Stimulated activated naive CD8-positive, alpha-beta T cell treated with anti-CD3 and anti-CD28 coated beads, Interleukin-15, amount 100 ng/mL, for 72 hours (primary cell): Measurements from ENCODE around the gene RAE1.

Experiments used
- ATAC-seq: fragments of 150-1000 bp; cut with Tn5 transposase; 2 replicates; pipeline ENCODE4 v1.10.0; 2021; ENCODE audit warnings: mild to moderate bottlenecking, moderate library complexity
- DNase-seq, 2 donors: peaks; one replicate each; pipeline ENCODE4 v3.0.0; 2021 to 2022
- H3K27ac Mint-ChIP-seq, 2 donors: one replicate each; pipeline ENCODE4 v1.8.0; 2022; ENCODE audit warnings: mild to moderate bottlenecking in 2 of 2, mixed read lengths in 2 of 2, moderate library complexity in 2 of 2
- H3K27me3 Mint-ChIP-seq: one replicate; pipeline ENCODE4 v1.8.0; 2022; ENCODE audit warnings: mixed read lengths
- H3K4me1 Mint-ChIP-seq: one replicate; pipeline ENCODE4 v1.8.0; 2022; ENCODE audit warnings: mild to moderate bottlenecking, mixed read lengths
- H3K4me3 Mint-ChIP-seq, 2 donors: one replicate each; pipeline ENCODE4 v1.8.0; 2022; ENCODE audit warnings: mild to moderate bottlenecking in 2 of 2, mixed read lengths in 2 of 2, moderate library complexity in 1 of 2
- H3K9me3 Mint-ChIP-seq, 2 donors: one replicate each; pipeline ENCODE4 v1.8.0; 2022; ENCODE audit warnings: mixed read lengths in 2 of 2

Gene RAE1

DNA sequence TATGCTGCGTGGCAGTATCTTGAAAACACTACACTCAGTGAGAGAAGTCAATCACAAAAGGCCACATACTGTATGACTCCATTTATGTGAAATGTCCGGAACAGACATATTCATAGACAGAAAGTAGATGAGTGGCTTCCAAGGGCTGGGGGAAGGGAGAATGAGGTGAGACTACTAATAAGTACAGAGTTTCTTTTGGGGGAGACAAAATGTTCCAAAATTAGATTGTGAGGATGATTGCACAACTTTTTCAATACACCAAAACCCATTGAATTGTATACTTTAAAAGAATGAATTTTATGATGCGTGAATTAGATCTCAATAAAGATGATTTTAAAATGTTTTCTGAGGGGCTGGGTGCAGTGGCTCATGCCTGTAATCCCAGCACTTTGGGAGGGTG, 30.7 kb upstream of the RAE1 start:
- peaks cover 36% of the 10 kb centered on the region for H3K27me3 Mint-ChIP-seq
- H3K4me3 Mint-ChIP-seq: no peak overlapping the region
- no peaks in the 10 kb centered on the region for H3K4me1 Mint-ChIP-seq
- no peaks in the 10 kb centered on the region for H3K9me3 Mint-ChIP-seq
- no peak for DNase-seq
- no peak overlapping the region for H3K27ac Mint-ChIP-seq
- ATAC-seq: no peak

- H3K4me1 Mint-ChIP-seq: no peaks in the 10 kb centered on the region
- H3K4me3 Mint-ChIP-seq: no peak overlapping the region
- no peaks in the 10 kb centered on the region for H3K9me3 Mint-ChIP-seq
- H3K27me3 Mint-ChIP-seq: peaks cover 38% of the 10 kb centered on the region
- H3K27ac Mint-ChIP-seq: no peak overlapping the region
- ATAC-seq (no peak), DNase-seq (no peak)
Observed at GRCh38 chr20:57321142-57321541, 29.9 kb upstream of the RAE1 start.

DNA sequence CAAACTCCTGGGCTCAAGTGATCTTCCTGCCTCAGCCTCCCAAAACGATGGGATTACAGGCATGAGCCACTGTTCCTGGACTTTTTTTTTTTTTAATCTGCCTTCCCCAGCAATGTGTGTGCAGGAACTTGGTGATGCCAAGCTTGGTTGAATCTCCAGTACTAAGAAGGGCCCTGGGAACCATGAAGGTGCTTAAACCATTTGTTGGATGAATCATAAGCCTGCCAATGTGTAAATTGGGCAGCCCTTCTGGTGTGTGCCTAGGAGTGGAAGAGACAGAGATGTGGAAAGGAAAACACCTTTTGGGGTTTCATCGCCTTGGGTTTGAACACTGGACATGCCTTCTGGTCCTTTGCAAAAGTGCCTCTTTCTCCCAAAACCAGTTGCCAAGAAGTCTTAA, 28.6 kb upstream of the RAE1 start:
- DNase-seq (no peak), ATAC-seq (no peak)
- H3K4me1 Mint-ChIP-seq: no peaks in the 10 kb centered on the region
- no peak overlapping the region for H3K27ac Mint-ChIP-seq
- H3K9me3 Mint-ChIP-seq: no peaks in the 10 kb centered on the region
- no peak overlapping the region for H3K4me3 Mint-ChIP-seq
- peaks cover 45% of the 10 kb centered on the region for H3K27me3 Mint-ChIP-seq

DNA sequence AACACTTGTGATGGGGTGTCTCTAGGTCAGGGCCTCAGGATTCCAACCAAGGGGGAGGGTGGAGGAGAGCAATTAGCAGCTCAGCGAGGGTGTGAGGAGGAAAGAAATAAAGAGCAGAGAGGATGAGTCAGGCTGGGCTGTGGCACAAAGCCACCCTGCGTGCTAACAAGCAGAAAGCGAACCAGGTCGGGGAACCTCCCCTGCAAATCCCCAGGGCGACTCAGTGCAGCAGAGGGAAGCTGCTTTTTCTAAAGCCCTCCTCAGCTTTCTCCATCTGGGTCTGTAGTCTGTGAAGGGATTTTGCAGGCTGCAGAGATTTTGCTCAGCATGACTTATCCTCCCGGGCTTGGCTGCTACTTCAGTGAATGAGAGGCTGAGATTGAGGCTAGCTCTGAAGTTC, 28.0 kb upstream of the RAE1 start:
- Mint-ChIP-seq H3K4me1 (no peaks in the 10 kb centered on the region), H3K4me3 (no peak overlapping the region), H3K9me3 (no peaks in the 10 kb centered on the region), H3K27me3 (peaks cover 50% of the 10 kb centered on the region), H3K27ac (no peak overlapping the region)
- DNase-seq (no peak), ATAC-seq (no peak)

- ATAC-seq (no peak), DNase-seq (no peak)
- peaks cover 62% of the 10 kb centered on the region for H3K27me3 Mint-ChIP-seq
- no peak overlapping the region for H3K4me3 Mint-ChIP-seq
- H3K9me3 Mint-ChIP-seq: no peaks in the 10 kb centered on the region
- H3K27ac Mint-ChIP-seq: no peak overlapping the region
- no peaks in the 10 kb centered on the region for H3K4me1 Mint-ChIP-seq
Observed at GRCh38 chr20:57325632-57326356, 25.3 kb upstream of the RAE1 start.

- no peak overlapping the region for H3K4me3 Mint-ChIP-seq
- DNase-seq: no peak
- no peak overlapping the region for H3K27ac Mint-ChIP-seq
- no peak for ATAC-seq
- no peaks in the 10 kb centered on the region for H3K4me1 Mint-ChIP-seq
- H3K9me3 Mint-ChIP-seq: no peaks in the 10 kb centered on the region
- peaks cover 61% of the 10 kb centered on the region for H3K27me3 Mint-ChIP-seq
Observed at GRCh38 chr20:57326667-57327455, 24.2 kb upstream of the RAE1 start.

GRCh38 chr20:57327820-57328219, 23.2 kb upstream of the RAE1 start:
- Mint-ChIP-seq H3K27ac (no peak overlapping the region), H3K4me1 (no peaks in the 10 kb centered on the region), H3K9me3 (no peaks in the 10 kb centered on the region), H3K4me3 (no peak overlapping the region), H3K27me3 (peaks cover 51% of the 10 kb centered on the region)
- DNase-seq (no peak), ATAC-seq (no peak)

DNA sequence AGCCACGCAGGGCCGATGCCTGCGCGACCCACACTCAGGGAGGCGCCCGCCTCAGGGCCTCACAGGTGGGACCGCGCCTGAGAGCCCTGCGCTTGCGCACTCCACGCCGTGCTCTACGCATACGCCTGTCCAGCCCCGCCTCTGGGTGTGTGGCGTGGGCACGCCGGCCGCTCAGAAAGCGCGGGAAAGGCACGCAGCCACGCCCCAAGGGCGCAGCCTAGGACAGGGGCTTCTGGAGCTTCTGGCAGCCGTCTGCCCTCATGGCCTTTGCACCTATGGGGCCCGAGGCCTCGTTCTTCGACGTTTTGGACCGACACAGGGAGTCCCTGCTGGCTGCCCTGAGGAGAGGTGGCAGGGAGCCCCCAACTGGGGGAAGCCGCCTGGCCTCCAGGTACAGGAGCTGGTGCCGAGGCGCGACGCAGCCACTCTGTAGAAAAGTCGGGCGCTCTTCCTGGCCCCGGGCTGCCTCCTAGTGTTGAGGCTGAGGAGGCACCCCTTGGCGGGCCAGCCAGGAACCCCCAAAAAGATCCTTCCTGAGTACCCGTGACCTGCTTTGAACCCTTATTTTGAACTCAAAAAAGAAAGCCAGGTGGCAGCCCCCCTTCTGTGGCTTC, 21.3 kb upstream of the RAE1 start, which contains the start of gene SPO11:
Gene SPO11, plus strand, starts transcription at position 196 of the 614 bp plus-strand sequence. Its CDS starts 65 bp downstream, at position 261.
- Mint-ChIP-seq H3K9me3 (no peaks in the 10 kb centered on the region), H3K4me3 (no peak within 1 kb of the TSS), H3K4me1 (no peaks in the 10 kb centered on the region), H3K27ac (no peak within 1 kb of the TSS), H3K27me3 (peaks cover 48% of the 10 kb centered on the region)
- ATAC-seq (peak; percentile 26), DNase-seq (no peak)

- H3K4me1 Mint-ChIP-seq: no peaks in the 10 kb centered on the region
- no peaks in the 10 kb centered on the region for H3K9me3 Mint-ChIP-seq
- H3K4me3 Mint-ChIP-seq: no peak overlapping the region
- ATAC-seq: no peak
- DNase-seq: no peak
- no peak overlapping the region for H3K27ac Mint-ChIP-seq
- peaks cover 44% of the 10 kb centered on the region for H3K27me3 Mint-ChIP-seq
Observed at GRCh38 chr20:57330998-57331397, 20.1 kb upstream of the RAE1 start.

DNA sequence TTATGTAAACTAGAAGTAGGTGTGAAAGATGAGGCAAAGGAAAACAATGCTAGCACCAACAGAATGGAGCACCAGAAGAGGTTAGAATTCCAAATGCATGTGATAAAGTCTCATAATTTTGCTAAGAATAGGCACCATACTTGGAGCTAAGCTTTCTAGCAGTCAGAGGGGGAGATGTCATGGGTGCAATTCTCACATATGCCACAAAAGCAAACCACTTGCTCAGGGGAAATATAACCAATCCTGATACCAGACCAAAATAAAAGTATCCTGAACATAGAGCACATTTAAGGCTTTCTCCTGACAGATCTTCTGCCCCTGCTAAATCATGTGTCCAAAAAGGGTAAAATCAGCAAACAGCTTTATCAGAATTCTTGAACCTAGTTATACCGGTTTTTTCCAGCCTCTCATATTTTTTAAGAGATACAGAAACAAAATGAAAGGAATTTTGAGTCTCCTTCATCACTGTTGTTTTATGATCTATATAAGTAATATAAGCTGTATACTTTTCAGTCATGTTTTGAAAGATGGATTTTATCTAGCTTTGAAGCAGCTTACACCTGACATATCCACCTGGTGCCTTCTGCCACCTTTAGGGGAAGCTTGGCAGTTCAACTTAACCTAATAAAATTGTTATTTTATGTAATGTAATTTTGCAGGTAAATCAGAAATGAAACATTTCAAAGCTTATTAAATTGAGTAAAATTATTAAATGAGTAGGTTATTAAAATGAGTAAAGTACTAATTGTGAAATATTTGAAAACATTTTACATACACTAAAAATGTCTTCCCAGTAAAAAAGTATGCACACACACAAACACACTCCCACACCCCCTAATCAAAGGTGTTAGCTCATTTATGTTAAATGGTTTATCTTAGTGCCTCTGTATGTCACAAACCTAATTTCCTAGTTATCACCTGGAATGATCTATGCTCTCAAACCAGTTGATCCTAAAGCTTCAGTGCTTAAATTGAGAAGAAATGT, 18.7 kb upstream of the RAE1 start:
- no peak overlapping the region for H3K4me3 Mint-ChIP-seq
- DNase-seq: no peak
- H3K27ac Mint-ChIP-seq: no peak overlapping the region
- no peak for ATAC-seq
- no peaks in the 10 kb centered on the region for H3K4me1 Mint-ChIP-seq
- peaks cover 45% of the 10 kb centered on the region for H3K27me3 Mint-ChIP-seq
- no peaks in the 10 kb centered on the region for H3K9me3 Mint-ChIP-seq

DNA sequence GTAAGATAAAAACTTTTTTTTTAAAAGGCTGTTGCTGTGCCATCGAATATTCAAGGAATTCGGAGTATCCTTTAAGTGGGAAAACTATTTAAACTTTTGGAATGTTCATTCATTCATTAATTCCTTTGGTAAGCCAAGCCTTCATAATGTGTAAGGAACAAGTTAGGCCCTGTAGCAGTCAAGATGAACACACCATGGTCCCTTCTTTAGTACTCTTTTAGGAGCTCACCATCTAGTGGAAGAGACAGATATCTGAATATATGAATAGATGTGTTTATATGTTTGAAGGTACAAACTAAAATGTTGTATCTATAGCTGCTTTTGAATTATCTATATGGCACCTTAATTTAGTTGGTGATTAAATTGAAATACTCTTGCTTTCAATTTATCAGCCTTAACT, 15.7 kb upstream of the RAE1 start:
- ATAC-seq (no peak), DNase-seq (no peak)
- Mint-ChIP-seq H3K27ac (no peak overlapping the region), H3K9me3 (no peaks in the 10 kb centered on the region), H3K4me1 (no peaks in the 10 kb centered on the region), H3K27me3 (peaks cover 21% of the 10 kb centered on the region), H3K4me3 (no peak overlapping the region)

DNA sequence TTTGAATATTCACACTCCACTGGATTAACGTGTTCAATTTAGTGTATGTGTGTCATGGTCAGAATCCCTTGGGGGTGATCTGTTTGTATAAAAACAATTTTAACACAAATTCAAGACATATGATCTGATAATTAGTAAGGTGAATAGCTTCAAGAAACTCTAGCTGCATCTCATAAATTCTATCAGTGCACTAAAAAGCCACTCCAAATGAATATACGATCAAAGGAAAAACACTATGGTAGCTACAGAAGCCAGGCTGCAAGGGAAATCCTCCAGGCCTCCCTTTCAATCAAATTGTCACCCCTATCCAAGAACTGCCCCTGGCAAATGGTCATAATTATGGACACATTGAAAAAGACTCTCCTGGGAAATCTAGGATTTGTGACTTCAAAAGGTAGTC, 9.4 kb upstream of the RAE1 start:
- Mint-ChIP-seq H3K27me3 (peaks cover 10% of the 10 kb centered on the region), H3K4me1 (no peaks in the 10 kb centered on the region), H3K27ac (no peak overlapping the region), H3K4me3 (no peak overlapping the region), H3K9me3 (no peaks in the 10 kb centered on the region)
- ATAC-seq (no peak), DNase-seq (no peak)

- ATAC-seq (no peak), DNase-seq (no peak)
- H3K27ac Mint-ChIP-seq: no peak overlapping the region
- no peaks in the 10 kb centered on the region for H3K9me3 Mint-ChIP-seq
- no peak overlapping the region for H3K4me3 Mint-ChIP-seq
- no peaks in the 10 kb centered on the region for H3K4me1 Mint-ChIP-seq
- peaks cover 9% of the 10 kb centered on the region for H3K27me3 Mint-ChIP-seq
Observed at GRCh38 chr20:57342829-57343228, 8.2 kb upstream of the RAE1 start.

GRCh38 chr20:57346477-57346876, 4.6 kb upstream of the RAE1 start:
- peak; percentile 50 for ATAC-seq
- Mint-ChIP-seq H3K27ac (no peak overlapping the region), H3K27me3 (peaks cover 9% of the 10 kb centered on the region), H3K9me3 (no peaks in the 10 kb centered on the region), H3K4me1 (peaks cover 5% of the 10 kb centered on the region), H3K4me3 (no peak overlapping the region)
- DNase-seq: peak; percentile 52 to 58

DNA sequence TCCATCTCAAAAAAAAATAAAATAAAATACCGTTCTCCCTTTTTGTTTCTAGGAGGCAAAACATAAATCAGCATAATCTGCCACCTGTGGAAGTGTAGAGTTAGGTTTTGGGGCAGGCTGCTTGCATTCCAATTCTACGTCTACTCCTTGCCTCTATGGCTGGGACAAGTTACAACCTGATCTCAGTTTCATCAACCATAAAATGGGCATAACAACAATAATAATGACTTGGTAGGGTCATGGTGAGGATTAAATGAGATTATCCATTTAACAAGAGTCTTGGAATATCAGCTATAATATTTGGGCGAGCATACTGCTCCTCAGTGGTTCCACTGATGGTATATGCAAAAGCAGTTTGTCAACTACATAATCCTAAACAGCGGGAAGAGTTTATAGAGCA, 3.7 kb upstream of the RAE1 start:
- Mint-ChIP-seq H3K4me1 (peaks cover 14% of the 10 kb centered on the region), H3K9me3 (no peaks in the 10 kb centered on the region), H3K4me3 (no peak overlapping the region), H3K27ac (no peak overlapping the region), H3K27me3 (peaks cover 8% of the 10 kb centered on the region)
- DNase-seq: no peak
- ATAC-seq: no peak
